Keratinocyte (primary cell): ENCODE results near the gene FNDC8. TPM values are rescaled to one million over a fixed set of nuclear protein-coding genes. Genes with fewer than 3 reads are reported as not detected.

Source experiments
- DNase-seq: peaks from one replicate; pipeline ENCODE4 v3.0.0-alpha.2; 2011; ENCODE audit warnings: low read depth, missing footprints, low spot score
- FAIRE-seq: peaks from 2 replicates; lab custom pipeline; 2011; peaks lifted over from hg19 to GRCh38; lab: Jason Lieb, UNC
- H2AFZ ChIP-seq: 2 replicates; pipeline ENCODE4 v1.6.0; 2012; ENCODE audit warnings: low read length, control low read depth, inconsistent platforms; ENCODE audit not compliant: control insufficient read depth
- H3K27ac ChIP-seq: 2 replicates; pipeline ENCODE4 v1.5.1; 2011; ENCODE audit warnings: low read length; ENCODE audit not compliant: control insufficient read depth, insufficient read depth
- H3K27me3 ChIP-seq: 3 replicates; pipeline ENCODE4 v1.6.0; 2011; ENCODE audit warnings: low read length; ENCODE audit not compliant: control insufficient read depth, insufficient read depth; ENCODE audit errors: extremely low read depth
- H3K36me3 ChIP-seq, 2 experiments: 2 replicates in 1 of 2; 3 replicates in 1 of 2; pipeline ENCODE4 v1.5.1; 2011; ENCODE audit warnings: low read length in 2 of 2, mild to moderate bottlenecking in 1 of 2; ENCODE audit not compliant: control insufficient read depth in 2 of 2, insufficient read depth in 2 of 2; ENCODE audit errors: extremely low read depth in 1 of 2
- H3K4me1 ChIP-seq: 3 replicates; pipeline ENCODE4 v1.5.1; 2011; ENCODE audit warnings: low read length; ENCODE audit not compliant: control insufficient read depth, insufficient read depth; ENCODE audit errors: extremely low read depth
- H3K4me2 ChIP-seq: 3 replicates; pipeline ENCODE4 v1.6.0; 2011; ENCODE audit warnings: low read depth, low read length; ENCODE audit not compliant: control insufficient read depth, insufficient read depth; ENCODE audit errors: extremely low read depth
- H3K4me3 ChIP-seq, 3 experiments: fragments of 200-600 bp in 1 of 3; sonication (generic) in 1 of 3; 2 replicates in 2 of 3; 3 replicates in 1 of 3; pipeline ENCODE4 v1.5.1; 2011 to 2016; ENCODE audit warnings: low read length in 3 of 3, mild to moderate bottlenecking in 3 of 3, control low read depth in 2 of 3, inconsistent platforms in 1 of 3, low read depth in 1 of 3, mixed read lengths in 1 of 3, mixed run types in 1 of 3, moderate library complexity in 1 of 3; ENCODE audit not compliant: control insufficient read depth in 2 of 3, insufficient read depth in 2 of 3; ENCODE audit errors: extremely low read depth in 1 of 3
- H3K79me2 ChIP-seq: 2 replicates; pipeline ENCODE4 v1.6.0; 2012; ENCODE audit warnings: low read length; ENCODE audit not compliant: control insufficient read depth, insufficient read depth
- H3K9ac ChIP-seq: 3 replicates; pipeline ENCODE4 v1.6.0; 2011; ENCODE audit warnings: low read length; ENCODE audit not compliant: control insufficient read depth, insufficient read depth; ENCODE audit errors: extremely low read depth
- H3K9me1 ChIP-seq: 3 replicates; pipeline ENCODE4 v1.6.0; 2011; ENCODE audit warnings: low read length; ENCODE audit not compliant: control insufficient read depth, insufficient read depth; ENCODE audit errors: extremely low read depth
- H3K9me3 ChIP-seq: 2 replicates; pipeline ENCODE4 v1.5.1; 2012; ENCODE audit warnings: low read depth, low read length; ENCODE audit not compliant: control insufficient read depth
- H4K20me1 ChIP-seq: 3 replicates; pipeline ENCODE4 v1.6.0; 2011; ENCODE audit warnings: low read length; ENCODE audit not compliant: control insufficient read depth, insufficient read depth; ENCODE audit errors: extremely low read depth
- EZH2 ChIP-seq: IDR thresholded peaks from one replicate; pipeline ENCODE4 v1.6.1; 2012; ENCODE audit warnings: inconsistent platforms, mild to moderate bottlenecking, low read length, moderate library complexity
- dilution Hi-C: fragments of 300-500 bp; cut with MboI; formaldehyde crosslinking; loops from one replicate; pipeline ENCODE4 v1.7.0; 2020; ENCODE audit warnings: low sequenced_read_pairs; ENCODE audit not compliant: extremely low pct_ligation_motif_present
- polyA plus RNA-seq, 5 experiments: library from polyadenylated mRNA; depleted of rRNA in 3 of 5; stranded (reverse) in 3 of 5; stranded (forward) in 1 of 5; unstranded in 1 of 5; fragments of >200 nt; gene quantifications; 1 replicate in 1 of 5; 2 replicates in 3 of 5; 3 replicates in 1 of 5; pipeline versions ENCODE4 v1.2.1 to v1.2.3, GENCODE V29; 2011 to 2012; ENCODE audit warnings: missing spikeins in 2 of 5, low read depth in 1 of 5, low replicate concordance in 1 of 5
- TF ChIP-seq, protein P1 (sequence below), 3 experiments: IDR thresholded peaks in 1 of 3; conservative IDR thresholded peaks in 1 of 3; optimal IDR thresholded peaks in 1 of 3; 2 replicates in 2 of 3; 3 replicates in 1 of 3; pipeline versions ENCODE3 to v1.5.1; 2011; ENCODE audit warnings: low read length in 3 of 3, mild to moderate bottlenecking in 3 of 3, moderate library complexity in 2 of 3, control low read depth in 1 of 3, inconsistent platforms in 1 of 3; ENCODE audit not compliant: insufficient read depth in 2 of 3; ENCODE audit errors: extremely low read depth in 1 of 3

FNDC8 gene
- polyA plus RNA-seq, 1 donor (not counting 4 experiments of a cell fraction or from before 2014, with no cell fraction given): not detected

DNA sequence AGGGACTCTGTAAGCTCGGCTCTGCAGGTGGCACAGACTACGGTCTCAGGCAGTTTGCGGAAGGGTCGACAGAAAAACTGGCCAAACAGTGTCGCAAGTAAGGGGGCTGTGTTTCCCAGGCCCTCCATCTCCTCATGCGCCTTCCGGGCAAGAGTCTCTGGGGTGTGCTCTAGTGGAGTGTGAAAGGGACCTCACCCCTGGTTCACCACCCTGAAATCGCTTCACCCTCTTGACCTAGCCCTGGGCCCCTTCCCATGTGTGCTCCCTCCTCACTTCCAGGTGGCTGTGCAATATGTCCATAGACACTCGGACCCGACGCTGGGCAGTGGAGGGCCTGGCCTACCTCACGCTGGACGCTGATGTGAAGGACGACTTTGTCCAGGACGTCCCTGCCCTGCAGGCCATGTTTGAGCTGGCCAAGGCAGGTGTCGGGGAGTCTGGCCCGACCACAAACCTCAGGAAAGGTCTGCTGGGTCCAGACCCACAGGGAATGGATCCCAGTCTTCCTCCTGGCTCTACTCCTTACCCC lies 48.5 kb downstream of the FNDC8 start:
- no peaks in the 10 kb centered on the region for H3K79me2 ChIP-seq
- peaks cover 15% of the 10 kb centered on the region for H3K4me1 ChIP-seq
- no peak overlapping the region for H3K9ac ChIP-seq
- no peak overlapping the region for H3K27ac ChIP-seq
- no peaks in the 10 kb centered on the region for H4K20me1 ChIP-seq
- H3K27me3 ChIP-seq: peaks cover 4% of the 10 kb centered on the region
- no peak overlapping the region for H3K4me3 ChIP-seq
- no peak overlapping the region for H3K4me2 ChIP-seq
- TF ChIP-seq, protein P1, sequence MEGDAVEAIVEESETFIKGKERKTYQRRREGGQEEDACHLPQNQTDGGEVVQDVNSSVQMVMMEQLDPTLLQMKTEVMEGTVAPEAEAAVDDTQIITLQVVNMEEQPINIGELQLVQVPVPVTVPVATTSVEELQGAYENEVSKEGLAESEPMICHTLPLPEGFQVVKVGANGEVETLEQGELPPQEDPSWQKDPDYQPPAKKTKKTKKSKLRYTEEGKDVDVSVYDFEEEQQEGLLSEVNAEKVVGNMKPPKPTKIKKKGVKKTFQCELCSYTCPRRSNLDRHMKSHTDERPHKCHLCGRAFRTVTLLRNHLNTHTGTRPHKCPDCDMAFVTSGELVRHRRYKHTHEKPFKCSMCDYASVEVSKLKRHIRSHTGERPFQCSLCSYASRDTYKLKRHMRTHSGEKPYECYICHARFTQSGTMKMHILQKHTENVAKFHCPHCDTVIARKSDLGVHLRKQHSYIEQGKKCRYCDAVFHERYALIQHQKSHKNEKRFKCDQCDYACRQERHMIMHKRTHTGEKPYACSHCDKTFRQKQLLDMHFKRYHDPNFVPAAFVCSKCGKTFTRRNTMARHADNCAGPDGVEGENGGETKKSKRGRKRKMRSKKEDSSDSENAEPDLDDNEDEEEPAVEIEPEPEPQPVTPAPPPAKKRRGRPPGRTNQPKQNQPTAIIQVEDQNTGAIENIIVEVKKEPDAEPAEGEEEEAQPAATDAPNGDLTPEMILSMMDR (optimal IDR thresholded peaks at IDR 0.05 in 1 of 3, IDR thresholded peaks at IDR 0.05 in 1 of 3, conservative IDR thresholded peaks at IDR 0.05 in 1 of 3; ENCODE audit: extremely low read depth in 1 of 3, insufficient read depth in 2 of 3, low read length in 3 of 3): no peak
- TF ChIP-seq EZH2: no peak
- FAIRE-seq (no peak), DNase-seq (no peak)
- no peaks in the 10 kb centered on the region for H3K9me1 ChIP-seq
- no peaks in the 10 kb centered on the region for H3K36me3 ChIP-seq
- H3K9me3 ChIP-seq: no peaks in the 10 kb centered on the region
- dilution Hi-C loops: no loop called here
- H2AFZ ChIP-seq: no peak overlapping the region

DNA sequence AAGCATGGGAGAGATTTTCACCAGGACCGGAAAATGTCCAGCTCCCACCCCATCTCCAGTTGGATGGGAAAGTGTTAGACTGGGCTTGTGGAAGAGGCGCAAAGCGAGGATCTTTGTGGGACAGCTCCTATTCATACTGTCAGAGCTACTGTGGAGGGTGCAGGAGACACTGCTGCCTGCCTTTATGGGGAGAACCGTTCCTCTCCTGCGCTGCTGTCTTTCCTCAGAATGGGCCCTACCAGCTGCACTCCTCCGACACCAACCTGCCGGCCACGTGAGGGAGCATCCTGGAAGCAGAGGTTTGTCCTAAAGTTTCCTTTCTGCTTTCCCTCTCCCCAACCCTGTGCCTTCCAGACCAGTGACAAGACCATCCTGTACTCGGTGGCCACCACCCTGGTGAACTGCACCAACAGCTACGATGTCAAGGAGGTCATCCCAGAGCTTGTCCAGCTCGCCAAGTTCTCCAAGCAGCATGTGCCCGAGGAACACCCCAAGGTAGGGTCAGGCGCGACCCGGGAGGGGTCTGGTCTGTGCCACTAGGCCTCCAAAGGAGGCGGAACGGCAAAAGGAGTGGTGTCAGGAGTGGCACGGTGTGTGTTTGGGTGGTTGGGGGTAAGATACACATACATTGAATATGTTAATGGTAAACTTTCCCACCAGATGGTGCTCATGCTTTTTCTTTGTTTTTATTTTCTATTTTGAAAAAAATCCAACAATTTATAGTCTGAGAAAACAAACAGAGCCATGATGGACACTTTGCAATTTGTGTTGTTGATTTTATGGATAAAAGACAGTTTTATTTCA lies 49.8 kb downstream of the FNDC8 start:
- no peak overlapping the region for H2AFZ ChIP-seq
- no peak for DNase-seq
- FAIRE-seq: peak; percentile 34
- H3K4me1 ChIP-seq: peaks cover 15% of the 10 kb centered on the region
- H3K4me2 ChIP-seq: no peak overlapping the region
- TF ChIP-seq, protein P1 (optimal IDR thresholded peaks at IDR 0.05 in 1 of 3, IDR thresholded peaks at IDR 0.05 in 1 of 3, conservative IDR thresholded peaks at IDR 0.05 in 1 of 3; ENCODE audit: extremely low read depth in 1 of 3, insufficient read depth in 2 of 3, low read length in 3 of 3): peak in 2 of 3 experiments; percentile 6 to 39
- no peak for TF ChIP-seq EZH2
- H3K9me3 ChIP-seq: no peaks in the 10 kb centered on the region
- H3K27ac ChIP-seq: no peak overlapping the region
- dilution Hi-C loops: no loop called here
- no peaks in the 10 kb centered on the region for H3K79me2 ChIP-seq
- no peaks in the 10 kb centered on the region for H3K36me3 ChIP-seq
- no peak overlapping the region for H3K4me3 ChIP-seq
- no peak overlapping the region for H3K9ac ChIP-seq
- H3K9me1 ChIP-seq: no peaks in the 10 kb centered on the region
- H4K20me1 ChIP-seq: no peaks in the 10 kb centered on the region
- H3K27me3 ChIP-seq: peaks cover 4% of the 10 kb centered on the region
